GM23338 (cell line): ENCODE data around the gene OR3A2. TPM values are rescaled to one million over a fixed set of nuclear protein-coding genes. Genes with fewer than 3 reads are reported as not detected.

Experiments
- ATAC-seq: fragments of 200-7000 bp; cut with Tn5 transposase; 3 replicates; pipeline ENCODE4 v1.9.1; 2020
- DNase-seq: peaks from one replicate; pipeline ENCODE4 v3.0.0-alpha.2; 2015; ENCODE audit warnings: low spot score
- H2AFZ ChIP-seq: fragments of 200-600 bp; sonication (generic); 2 replicates; pipeline ENCODE4 v1.8.0; 2016; ENCODE audit warnings: antibody characterized with exemption, mild to moderate bottlenecking, moderate library complexity
- H3F3A ChIP-seq: fragments of 200-600 bp; sonication (generic); replicated peaks from 2 replicates; pipeline ENCODE4 v1.8.0; 2017; ENCODE audit warnings: antibody characterized with exemption, mixed run types, low read depth
- H3K27ac ChIP-seq: fragments of 200-600 bp; sonication (generic); 2 replicates; pipeline ENCODE4 v1.6.1; 2016; ENCODE audit warnings: low read depth
- H3K27me3 ChIP-seq: fragments of 200-600 bp; sonication (generic); 2 replicates; pipeline ENCODE4 v1.8.0; 2016; ENCODE audit warnings: mild to moderate bottlenecking, mixed run types, moderate library complexity; ENCODE audit not compliant: insufficient read depth
- H3K36me3 ChIP-seq: fragments of 200-600 bp; sonication (generic); 2 replicates; pipeline ENCODE4 v1.8.0; 2016; ENCODE audit warnings: mild to moderate bottlenecking; ENCODE audit not compliant: insufficient read depth
- H3K4me1 ChIP-seq: fragments of 200-600 bp; sonication (generic); 2 replicates; pipeline ENCODE4 v1.8.0; 2016; ENCODE audit warnings: mild to moderate bottlenecking, moderate library complexity; ENCODE audit not compliant: insufficient read depth
- H3K4me2 ChIP-seq: fragments of 200-600 bp; sonication (generic); 2 replicates; pipeline ENCODE4 v1.7.1; 2017; ENCODE audit warnings: mixed run types
- H3K4me3 ChIP-seq: fragments of 200-600 bp; sonication (generic); 2 replicates; pipeline ENCODE4 v1.6.1; 2016; ENCODE audit warnings: mixed run types
- H3K79me2 ChIP-seq: fragments of 200-600 bp; sonication (generic); replicated peaks from 2 replicates; pipeline ENCODE4 v1.8.0; 2017; ENCODE audit warnings: mild to moderate bottlenecking; ENCODE audit not compliant: insufficient read depth
- H3K9me2 ChIP-seq: fragments of 200-600 bp; sonication (generic); 2 replicates; pipeline ENCODE4 v1.8.0; 2017; ENCODE audit not compliant: insufficient read depth
- H4K20me1 ChIP-seq: fragments of 200-600 bp; sonication (generic); replicated peaks from 2 replicates; pipeline ENCODE4 v1.8.0; 2017; ENCODE audit warnings: mild to moderate bottlenecking; ENCODE audit not compliant: insufficient read depth
- H3K27ac Mint-ChIP-seq: 2 replicates; pipeline ENCODE4 v1.8.0; 2020; ENCODE audit warnings: inconsistent platforms, mild to moderate bottlenecking, moderate library complexity, mixed read lengths
- H3K27me3 Mint-ChIP-seq: 3 replicates; pipeline ENCODE4 v1.8.0; 2022; ENCODE audit warnings: low read depth, mild to moderate bottlenecking, moderate library complexity, mixed read lengths, inconsistent platforms; ENCODE audit not compliant: insufficient read depth, poor library complexity
- H3K36me3 Mint-ChIP-seq: 3 replicates; pipeline ENCODE4 v1.8.0; 2021; ENCODE audit warnings: low read depth, mild to moderate bottlenecking, inconsistent platforms, moderate library complexity, mixed read lengths
- H3K4me1 Mint-ChIP-seq: 3 replicates; pipeline ENCODE4 v1.8.0; 2020; ENCODE audit warnings: mild to moderate bottlenecking, inconsistent platforms, mixed read lengths
- H3K4me3 Mint-ChIP-seq: 3 replicates; pipeline ENCODE4 v1.8.0; 2021; ENCODE audit warnings: moderate library complexity, mild to moderate bottlenecking, inconsistent platforms, mixed read lengths
- H3K9me3 Mint-ChIP-seq: 3 replicates; pipeline ENCODE4 v1.8.0; 2020; ENCODE audit warnings: moderate library complexity, mild to moderate bottlenecking, inconsistent platforms, mixed read lengths
- CREB1 ChIP-seq: fragments of 250-450 bp; sonication (Bioruptor Pico); IDR thresholded peaks from 2 replicates; pipeline ENCODE4 v1.5.0; 2020; ENCODE audit warnings: low read depth, mild to moderate bottlenecking, moderate library complexity
- CTCF ChIP-seq, 2 experiments: fragments of 200-600 bp in 1 of 2; sonication (generic) in 1 of 2; conservative IDR thresholded peaks; 2 replicates each; pipeline versions ENCODE4 v1.5.1 to v1.6.1; 2016 to 2017; ENCODE audit warnings: antibody characterized with exemption in 2 of 2, low read depth in 2 of 2, mild to moderate bottlenecking in 2 of 2, moderate library complexity in 1 of 2
- ETS1 ChIP-seq: IDR thresholded peaks from 2 replicates; pipeline ENCODE4 v1.6.1; 2016; ENCODE audit warnings: antibody characterized with exemption
- EZH2 ChIP-seq: fragments of 200-600 bp; sonication (generic); IDR thresholded peaks from one replicate; pipeline ENCODE4 v1.8.0; 2017; ENCODE audit warnings: antibody characterized with exemption, mild to moderate bottlenecking, low read depth; ENCODE audit not compliant: unreplicated experiment
- EZH2phosphoT487 ChIP-seq: fragments of 200-600 bp; sonication (generic); IDR thresholded peaks from one replicate; pipeline ENCODE4 v1.8.1; 2018; ENCODE audit warnings: antibody characterized with exemption; ENCODE audit not compliant: unreplicated experiment
- JUNB ChIP-seq: IDR thresholded peaks from one replicate; pipeline ENCODE4 v1.6.1; 2016; ENCODE audit warnings: antibody characterized with exemption; ENCODE audit not compliant: unreplicated experiment
- NANOG ChIP-seq: IDR thresholded peaks from 2 replicates; pipeline ENCODE4 v1.6.1; 2016; ENCODE audit warnings: antibody characterized with exemption, borderline replicate concordance
- POLR2AphosphoS5 ChIP-seq: IDR thresholded peaks from 2 replicates; pipeline ENCODE4 v1.6.1; 2016; ENCODE audit warnings: antibody characterized with exemption, low read depth
- STAT1 ChIP-seq: IDR thresholded peaks from one replicate; pipeline ENCODE4 v1.6.1; 2016; ENCODE audit warnings: antibody characterized with exemption; ENCODE audit not compliant: unreplicated experiment
- ZNF114 ChIP-seq: fragments of 250-450 bp; sonication (Bioruptor Pico); IDR thresholded peaks from 2 replicates; pipeline ENCODE4 v1.5.0; 2020; ENCODE audit warnings: mild to moderate bottlenecking, moderate library complexity
- ZNF331 ChIP-seq: fragments of 250-450 bp; sonication (Bioruptor Pico); IDR thresholded peaks from 2 replicates; pipeline ENCODE4 v1.5.0; 2020; ENCODE audit warnings: low read depth, mild to moderate bottlenecking, moderate library complexity
- polyA plus RNA-seq: library from polyadenylated mRNA; unstranded; fragments of >200 nt; fragmentation: Nextera tagmentation; extraction: Ambion mirVana; gene quantifications from 2 replicates; pipeline ENCODE4 v1.2.1, GENCODE V29; 2016
- total RNA-seq: library from RNA; depleted of rRNA; stranded (reverse); fragments of >200 nt; shearing (Covaris generic); gene quantifications from 2 replicates; pipeline ENCODE4 v1.2.3, GENCODE V29; 2014

OR3A2 gene
- total and polyA plus RNA-seq, 2 experiments from 2014 or later: 1.1 to 1.4 TPM

- TF ChIP-seq CTCF (conservative IDR thresholded peaks at IDR 0.05; ENCODE audit: low read depth in 2 of 2) (no peak), CREB1 (CRISPR knock-in tag) (no peak), NANOG (no peak), ETS1 (no peak), EZH2 (no peak), STAT1 (no peak)
Observed at GRCh38 chr17:3276126-3276525, 110.0 kb downstream of the OR3A2 start (continued).

GRCh38 chr17:3271072-3271848, 114.8 kb downstream of the OR3A2 start:
- Mint-ChIP-seq H3K36me3 (no peaks in the 10 kb centered on the region; the same call in 1 of the 3 replicates), H3K27ac (no peak overlapping the region)

More at GRCh38 chr17:3271072-3271848, 114.8 kb downstream of the OR3A2 start:
- Histone ChIP-seq H3K4me3 (no peak overlapping the region), H3K4me2 (no peak overlapping the region), H4K20me1 (no peaks in the 10 kb centered on the region), H3K27ac (no peak overlapping the region), H3K9me2 (peaks cover 4% of the 10 kb centered on the region; the same call in 1 of the 2 replicates), H3K4me1 (no peaks in the 10 kb centered on the region), H3K27me3 (no peaks in the 10 kb centered on the region), H3K79me2 (no peaks in the 10 kb centered on the region), H3K36me3 (no peaks in the 10 kb centered on the region), H2AFZ (no peak overlapping the region), H3F3A (no peaks in the 10 kb centered on the region)
- ATAC-seq (no peak), DNase-seq (no peak)
- H3K27me3 Mint-ChIP-seq: no peaks in the 10 kb centered on the region
- no peaks in the 10 kb centered on the region for H3K4me1 Mint-ChIP-seq
- TF ChIP-seq ZNF331 (CRISPR knock-in tag) (no peak), CTCF (conservative IDR thresholded peaks at IDR 0.05; ENCODE audit: low read depth in 2 of 2) (no peak), JUNB (no peak), NANOG (no peak), ZNF114 (CRISPR knock-in tag) (no peak), EZH2phosphoT487 (no peak), POLR2AphosphoS5 (no peak), ETS1 (no peak), CREB1 (CRISPR knock-in tag) (no peak), STAT1 (no peak), EZH2 (no peak)
- H3K9me3 Mint-ChIP-seq: peaks cover 63% of the 10 kb centered on the region
- H3K4me3 Mint-ChIP-seq: no peak overlapping the region
